AG04450 (cell line): ENCODE measurements around the gene RRM2. TPM values are rescaled to one million over a fixed set of nuclear protein-coding genes. Genes with fewer than 3 reads are reported as not detected.

Experiments used
- CTCF ChIA-PET: fragments of 300-600, 350-600 bp; formaldehyde crosslinking; extraction: SDS; loops from one replicate; lab custom pipeline; 2022; ENCODE audit warnings: antibody characterized with exemption, inconsistent platforms; lab: Charles Lee
- POLR2A ChIA-PET: fragments of 350-600 bp; formaldehyde crosslinking; extraction: SDS; loops from one replicate; lab custom pipeline; 2021; ENCODE audit warnings: antibody characterized with exemption, inconsistent platforms; lab: Yijun Ruan, JAX
- DNase-seq: peaks from one replicate; pipeline ENCODE4 v3.0.0-alpha.2; 2011; ENCODE audit warnings: low read depth, low spot score
- H3K27ac ChIP-seq: one replicate; pipeline ENCODE4 v1.5.1; 2012; ENCODE audit warnings: low read depth, low read length, control low read depth
- H3K27me3 ChIP-seq: one replicate; pipeline ENCODE4 v1.6.0; 2012; ENCODE audit warnings: low read length; ENCODE audit not compliant: control insufficient read depth, insufficient read depth
- H3K4me3 ChIP-seq: 2 replicates; pipeline ENCODE4 v1.5.1; 2011; ENCODE audit warnings: mild to moderate bottlenecking, low read depth, low read length, control low read depth
- H3K9me3 ChIP-seq: 2 replicates; pipeline ENCODE4 v1.5.1; 2012; ENCODE audit warnings: low read length; ENCODE audit not compliant: control insufficient read depth, insufficient read depth
- polyA plus RNA-seq: library from polyadenylated mRNA; depleted of rRNA; stranded (reverse); fragments of >200 nt; gene quantifications from 2 replicates; pipeline ENCODE4 v1.2.3, GENCODE V29; 2011
- TF ChIP-seq, protein P1 (sequence below): IDR thresholded peaks from 2 replicates; pipeline ENCODE4 v1.5.1; 2011; ENCODE audit warnings: low read depth, low read length, control low read depth, inconsistent platforms

RRM2 gene
- polyA plus RNA-seq, 1 experiment = 21.7 TPM

GRCh38 chr2:10132996-10133647, 10.6 kb downstream of the RRM2 start:
- TF ChIP-seq, protein P1, sequence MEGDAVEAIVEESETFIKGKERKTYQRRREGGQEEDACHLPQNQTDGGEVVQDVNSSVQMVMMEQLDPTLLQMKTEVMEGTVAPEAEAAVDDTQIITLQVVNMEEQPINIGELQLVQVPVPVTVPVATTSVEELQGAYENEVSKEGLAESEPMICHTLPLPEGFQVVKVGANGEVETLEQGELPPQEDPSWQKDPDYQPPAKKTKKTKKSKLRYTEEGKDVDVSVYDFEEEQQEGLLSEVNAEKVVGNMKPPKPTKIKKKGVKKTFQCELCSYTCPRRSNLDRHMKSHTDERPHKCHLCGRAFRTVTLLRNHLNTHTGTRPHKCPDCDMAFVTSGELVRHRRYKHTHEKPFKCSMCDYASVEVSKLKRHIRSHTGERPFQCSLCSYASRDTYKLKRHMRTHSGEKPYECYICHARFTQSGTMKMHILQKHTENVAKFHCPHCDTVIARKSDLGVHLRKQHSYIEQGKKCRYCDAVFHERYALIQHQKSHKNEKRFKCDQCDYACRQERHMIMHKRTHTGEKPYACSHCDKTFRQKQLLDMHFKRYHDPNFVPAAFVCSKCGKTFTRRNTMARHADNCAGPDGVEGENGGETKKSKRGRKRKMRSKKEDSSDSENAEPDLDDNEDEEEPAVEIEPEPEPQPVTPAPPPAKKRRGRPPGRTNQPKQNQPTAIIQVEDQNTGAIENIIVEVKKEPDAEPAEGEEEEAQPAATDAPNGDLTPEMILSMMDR = no peak
- POLR2A ChIA-PET = interaction anchor here (0.6 to 0.9 kb wide), 2 partner anchors 9 to 225 kb away, joined by 3 read pairs; no protein-coding TSS in a partner anchor

DNA sequence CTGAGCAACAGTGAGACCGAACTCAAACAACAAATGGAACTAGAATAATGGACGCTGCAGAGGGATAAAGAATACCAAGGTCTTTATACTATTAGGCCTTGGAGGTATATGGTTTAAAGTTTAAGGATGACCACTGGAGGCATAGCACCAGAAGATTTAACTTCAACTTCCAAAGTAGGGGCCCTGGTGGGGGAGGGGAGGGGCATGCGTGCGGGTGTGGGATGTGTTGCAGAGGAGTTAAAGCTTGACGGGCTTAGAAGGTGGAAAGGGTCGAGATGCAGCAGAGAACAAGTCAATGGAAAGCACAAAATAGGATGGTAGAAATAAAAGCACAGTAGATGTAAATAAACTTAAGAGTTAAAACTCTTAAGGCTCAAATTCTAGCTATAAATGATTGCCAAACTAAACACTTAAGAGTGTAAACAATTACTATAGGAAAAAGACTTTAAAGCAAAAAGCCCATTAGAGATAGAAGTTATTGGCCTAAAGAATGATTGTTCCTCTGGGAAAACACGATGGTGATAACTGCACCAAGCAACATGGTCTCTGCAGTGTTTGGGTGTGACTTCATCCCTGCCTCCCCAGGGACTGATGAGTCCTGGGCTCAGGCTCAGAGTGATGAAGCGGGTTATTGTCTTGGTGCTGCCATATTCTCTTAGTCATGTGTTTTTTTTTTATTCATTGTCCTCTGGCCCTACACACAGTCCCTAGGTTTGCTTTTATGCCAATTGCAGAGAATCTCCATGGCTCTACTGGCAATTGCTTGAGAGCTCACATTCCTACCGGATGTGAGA, 13.0 kb downstream of the RRM2 start:
- POLR2A ChIA-PET = interaction anchor here (0.6 to 0.9 kb wide), 2 partner anchors 42 to 300 kb away, joined by 3 to 4 read pairs; no protein-coding TSS in a partner anchor

More at GRCh38 chr2:10132996-10133647, 10.6 kb downstream of the RRM2 start:
- H3K27ac ChIP-seq = peak overlapping the region; percentile 4
- H3K4me3 ChIP-seq = no peak overlapping the region
- no peaks in the 10 kb centered on the region for H3K27me3 ChIP-seq
- CTCF ChIA-PET = interaction anchor here (0.9 to 3.7 kb wide), 3 partner anchors 8 to 276 kb away, joined by 4 to 16 read pairs (median 5); no protein-coding TSS in a partner anchor
- no peaks in the 10 kb centered on the region for H3K9me3 ChIP-seq
- no peak for DNase-seq

DNA sequence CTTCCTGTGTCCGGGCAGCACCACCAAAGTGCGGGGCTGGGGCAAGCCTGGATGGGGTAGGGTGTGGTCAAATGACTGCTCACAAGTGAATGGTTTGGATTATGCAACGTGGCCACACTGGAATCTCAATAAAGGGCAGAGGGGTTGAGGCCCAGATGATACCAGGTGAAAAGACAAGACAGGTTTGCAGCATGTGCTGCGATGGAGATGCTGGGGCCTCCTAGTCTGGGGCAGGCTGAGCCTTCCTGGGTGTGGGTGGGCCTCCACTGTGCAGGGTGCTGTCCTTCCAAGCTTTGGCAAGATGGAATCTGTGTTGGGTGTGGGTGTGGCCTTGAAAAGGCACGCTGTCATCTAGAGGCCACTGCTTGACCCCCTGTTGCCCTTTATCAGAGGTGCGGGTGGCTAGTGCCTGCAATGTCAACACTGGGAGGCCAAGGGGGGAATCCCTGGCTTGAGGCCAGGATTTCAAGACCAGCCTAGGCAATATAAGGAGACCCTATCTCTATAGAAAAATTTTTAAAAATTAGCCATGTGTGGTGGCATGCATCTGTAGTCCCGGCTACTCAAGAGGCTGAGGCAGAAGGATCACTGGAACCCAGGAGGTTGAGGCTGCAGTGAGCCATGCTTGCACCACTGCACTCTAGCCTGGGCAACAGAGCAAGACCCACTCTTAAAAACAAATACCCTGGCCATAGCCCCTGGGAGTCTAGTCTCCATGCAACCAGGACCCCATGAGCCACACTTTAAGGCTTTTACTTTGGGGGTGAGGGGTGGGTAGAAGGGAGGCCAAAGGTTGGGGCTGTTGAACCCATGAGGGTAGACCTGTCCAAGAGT, 13.8 kb downstream of the RRM2 start:
- no peak for DNase-seq
- Histone ChIP-seq H3K9me3 (no peaks in the 10 kb centered on the region), H3K4me3 (no peak overlapping the region), H3K27ac (no peak overlapping the region), H3K27me3 (no peaks in the 10 kb centered on the region)
- ChIA-PET POLR2A (interaction anchor here (0.6 to 0.9 kb wide), 2 partner anchors 41 to 299 kb away, joined by 3 to 4 read pairs; no protein-coding TSS in a partner anchor), CTCF (interaction anchor here (0.6 to 3.7 kb wide), 2 partner anchors 11 to 22 kb away, joined by 3 to 16 read pairs; no protein-coding TSS in a partner anchor)
- TF ChIP-seq, protein P1 = no peak

More for the DNA sequence above, 13.0 kb downstream of the RRM2 start:
- CTCF ChIA-PET = interaction anchor here (0.6 to 3.7 kb wide), 3 partner anchors 11 to 274 kb away, joined by 3 to 16 read pairs (median 3); no protein-coding TSS in a partner anchor
- Histone ChIP-seq H3K27ac (no peak overlapping the region), H3K4me3 (no peak overlapping the region), H3K9me3 (no peaks in the 10 kb centered on the region), H3K27me3 (no peaks in the 10 kb centered on the region)
- no peak for DNase-seq
- TF ChIP-seq, protein P1 = no peak

- Histone ChIP-seq H3K27ac (no peak overlapping the region), H3K27me3 (no peaks in the 10 kb centered on the region), H3K9me3 (no peaks in the 10 kb centered on the region), H3K4me3 (no peak overlapping the region)
- POLR2A ChIA-PET = no interaction called here
- TF ChIP-seq, protein P1 = no peak
- no peak for DNase-seq
- CTCF ChIA-PET = interaction anchor here (1.2 kb wide), 1 partner anchor 12 kb away, joined by 3 read pairs; no protein-coding TSS in a partner anchor
Observed at GRCh38 chr2:10137053-10137843, 14.7 kb downstream of the RRM2 start.
